Mesodermal cell (in vitro differentiated cells): ENCODE measurements around the gene RAP1A. TPM values are rescaled to one million over a fixed set of nuclear protein-coding genes. Genes with fewer than 3 reads are reported as not detected.

ENCODE experiments used
- H3K27ac ChIP-seq: 2 replicates; pipeline ENCODE4 v1.7.0; 2013; ENCODE audit warnings: mild to moderate bottlenecking, low read depth, low read length, moderate library complexity; ENCODE audit not compliant: severe bottlenecking
- H3K36me3 ChIP-seq: 2 replicates; pipeline ENCODE4 v1.7.1; 2013; ENCODE audit warnings: mild to moderate bottlenecking, low read length, moderate library complexity; ENCODE audit not compliant: control insufficient read depth, insufficient read depth
- H3K4me1 ChIP-seq: one replicate; pipeline ENCODE4 v1.7.1; 2013; ENCODE audit warnings: mild to moderate bottlenecking, low read length; ENCODE audit not compliant: insufficient read depth, control insufficient read depth, poor library complexity, severe bottlenecking
- H3K4me3 ChIP-seq: 2 replicates; pipeline ENCODE4 v1.7.0; 2013; ENCODE audit warnings: low read length, control low read depth, mild to moderate bottlenecking; ENCODE audit not compliant: insufficient read depth, poor library complexity, severe bottlenecking; ENCODE audit errors: extremely low read depth
- H3K9me3 ChIP-seq: 2 replicates; pipeline ENCODE4 v1.7.1; 2013; ENCODE audit warnings: mild to moderate bottlenecking, low read length, moderate library complexity; ENCODE audit not compliant: control insufficient read depth
- WGBS, 2 experiments: methylation state at CpG; one replicate each; pipeline ENCODE4 v1.1.5; 2013; ENCODE audit warnings: missing lambda C conversion rate in 2 of 2; ENCODE audit not compliant: insufficient coverage in 2 of 2; 5-methylcytosine and 5-hydroxymethylcytosine counted together
- polyA plus RNA-seq, 2 experiments: library from polyadenylated mRNA; stranded (reverse); fragments of 50-300 nt; gene quantifications; one replicate each; pipeline ENCODE4 v1.2.3, GENCODE V29; 2013

Gene RAP1A
- 47.0 TPM for polyA plus RNA-seq (2013, experiment 1 of 2)
- polyA plus RNA-seq (2013, experiment 2 of 2) = 54.6 TPM

DNA sequence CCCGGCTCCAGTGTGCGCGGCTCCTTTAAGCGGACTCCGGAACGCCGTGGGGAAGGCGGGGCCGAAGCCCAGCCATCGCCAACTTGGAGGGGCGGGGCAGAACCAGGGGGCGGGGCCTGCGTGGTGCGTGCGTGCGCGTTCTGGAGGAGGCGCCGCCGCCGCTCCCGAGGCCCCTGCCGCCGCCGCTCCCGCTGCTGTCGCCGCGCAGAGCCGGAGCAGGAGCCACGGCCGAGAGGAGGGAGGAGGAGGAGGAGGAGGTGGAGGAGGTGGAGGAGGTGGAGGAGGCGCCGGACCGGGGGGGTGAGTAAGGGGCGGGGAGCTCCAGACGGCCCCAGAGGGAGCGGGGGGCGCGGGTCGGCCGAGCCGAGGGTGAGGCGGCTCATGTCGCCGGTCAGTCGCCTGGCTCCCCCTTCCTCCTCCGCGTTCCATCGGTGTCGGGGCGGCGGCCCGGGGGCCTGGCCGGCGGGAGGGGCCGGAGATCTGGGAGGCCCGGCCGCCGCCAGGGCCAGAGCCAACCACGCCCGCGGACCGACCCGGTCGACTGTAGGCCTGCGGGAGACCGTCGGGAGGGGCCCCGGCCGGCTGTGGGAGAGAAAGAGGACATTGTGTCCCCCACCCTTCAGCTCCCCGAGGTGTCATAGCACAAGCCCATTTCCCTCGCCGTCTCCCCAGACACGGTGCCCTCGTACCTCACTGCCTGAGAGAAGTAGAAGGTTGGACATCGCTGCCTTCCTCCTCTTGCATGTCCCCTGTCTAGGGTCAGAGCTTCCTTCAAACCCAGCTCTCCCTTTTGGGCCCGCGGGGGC lies at the start of gene RAP1A:
Gene RAP1A, plus strand, starts transcription at position 155 of the 806 bp plus-strand sequence. CDS start 71,572 bp downstream, outside the sequence.
- Histone ChIP-seq H3K4me1 (peaks cover 12% of the 10 kb centered on the region), H3K9me3 (no peaks in the 10 kb centered on the region), H3K4me3 (peak within 1 kb of the TSS; percentile 76), H3K36me3 (peaks cover 8% of the 10 kb centered on the region), H3K27ac (peak within 1 kb of the TSS; percentile 82)
- whole genome bisulfite sequencing, 2 experiments = 0% methylated on average over 13 to 36 of the region's 79 CpGs

GRCh38 chr1:111569913-111570312 lies 49.7 kb upstream of the RAP1A start:
- Histone ChIP-seq H3K4me3 (no peak overlapping the region), H3K9me3 (no peaks in the 10 kb centered on the region), H3K27ac (no peak overlapping the region), H3K36me3 (no peaks in the 10 kb centered on the region), H3K4me1 (peaks cover 15% of the 10 kb centered on the region)
- 92 to 100% methylated on average over 3 of the region's 3 CpGs for WGBS, 2 experiments

GRCh38 chr1:111570781-111571181 lies 48.8 kb upstream of the RAP1A start:
- H3K4me1 ChIP-seq = peaks cover 15% of the 10 kb centered on the region
- WGBS, 2 experiments = 100% methylated on average over 1 to 2 of the region's 2 CpGs
- no peak overlapping the region for H3K4me3 ChIP-seq
- no peak overlapping the region for H3K27ac ChIP-seq
- H3K9me3 ChIP-seq = no peaks in the 10 kb centered on the region
- H3K36me3 ChIP-seq = no peaks in the 10 kb centered on the region

DNA sequence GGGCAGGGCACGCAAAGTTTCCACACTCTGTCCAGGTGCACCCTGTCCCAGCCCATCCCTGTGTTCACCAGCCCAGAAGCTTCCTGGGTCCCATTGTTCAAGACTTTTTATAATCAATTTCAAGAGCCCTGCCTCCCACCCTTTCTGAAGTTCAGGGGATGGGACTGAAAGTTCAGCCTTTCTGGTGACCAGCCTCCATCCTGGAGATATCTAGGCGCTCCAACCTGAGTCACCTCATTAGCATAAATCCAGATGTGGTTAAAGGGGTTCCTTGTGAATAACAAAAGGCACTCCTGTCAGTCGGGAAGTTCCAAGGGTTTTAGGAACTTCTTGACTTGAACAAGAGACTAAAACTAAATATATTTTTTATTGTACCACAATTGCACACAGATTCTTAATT lies 48.4 kb upstream of the RAP1A start:
- no peak overlapping the region for H3K4me3 ChIP-seq
- peaks cover 11% of the 10 kb centered on the region for H3K4me1 ChIP-seq
- H3K27ac ChIP-seq = no peak overlapping the region
- no peaks in the 10 kb centered on the region for H3K9me3 ChIP-seq
- WGBS, 2 experiments = 100% methylated on average over 1 of the region's 3 CpGs; no CpG with 5 or more reads in 1 of the 2 experiments
- H3K36me3 ChIP-seq = no peaks in the 10 kb centered on the region

- Histone ChIP-seq H3K4me3 (no peak overlapping the region), H3K9me3 (no peaks in the 10 kb centered on the region), H3K4me1 (peaks cover 11% of the 10 kb centered on the region), H3K27ac (no peak overlapping the region), H3K36me3 (no peaks in the 10 kb centered on the region)
- 55% methylated on average over 2 of the region's 2 CpGs; no CpG with 5 or more reads in 1 of the 2 experiments for WGBS, 2 experiments
Observed at GRCh38 chr1:111571987-111572386, 47.6 kb upstream of the RAP1A start.

- H3K36me3 ChIP-seq = no peaks in the 10 kb centered on the region
- 96% methylated on average over 5 of the region's 7 CpGs; no CpG with 5 or more reads in 1 of the 2 experiments for WGBS, 2 experiments
- no peak overlapping the region for H3K27ac ChIP-seq
- H3K4me1 ChIP-seq = peaks cover 3% of the 10 kb centered on the region
- H3K4me3 ChIP-seq = no peak overlapping the region
- no peaks in the 10 kb centered on the region for H3K9me3 ChIP-seq
Observed at GRCh38 chr1:111576547-111576946, 43.0 kb upstream of the RAP1A start.

- H3K27ac ChIP-seq = no peak overlapping the region
- 88 to 100% methylated on average over 1 of the region's 2 CpGs for WGBS, 2 experiments
- H3K4me1 ChIP-seq = no peaks in the 10 kb centered on the region
- H3K36me3 ChIP-seq = no peaks in the 10 kb centered on the region
- no peaks in the 10 kb centered on the region for H3K9me3 ChIP-seq
- H3K4me3 ChIP-seq = no peak overlapping the region
Observed at GRCh38 chr1:111577814-111578213, 41.8 kb upstream of the RAP1A start.

GRCh38 chr1:111581166-111581565 lies 38.4 kb upstream of the RAP1A start:
- Histone ChIP-seq H3K4me1 (no peaks in the 10 kb centered on the region), H3K27ac (no peak overlapping the region), H3K4me3 (no peak overlapping the region), H3K9me3 (no peaks in the 10 kb centered on the region), H3K36me3 (no peaks in the 10 kb centered on the region)
- 94 to 100% methylated on average over 2 of the region's 2 CpGs for WGBS, 2 experiments

DNA sequence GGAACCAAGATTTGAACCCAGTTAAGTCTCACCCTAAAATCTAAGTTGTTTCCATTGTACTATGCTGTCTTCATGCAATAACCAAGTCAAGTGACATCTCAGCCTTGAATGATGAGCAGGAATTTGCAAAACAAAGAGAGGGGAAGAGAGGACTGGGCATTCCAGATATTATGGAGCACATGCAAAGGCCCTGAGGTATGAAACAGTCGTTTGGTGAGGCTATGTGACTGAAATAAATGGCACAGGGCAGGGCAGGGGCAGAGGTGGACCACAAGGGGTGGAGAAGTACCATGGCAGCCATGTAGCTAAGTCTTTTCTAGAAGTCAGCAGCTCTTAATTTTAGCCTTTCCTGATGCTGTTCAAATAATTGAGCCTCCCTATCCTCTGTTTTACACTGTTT lies 37.6 kb upstream of the RAP1A start:
- H3K4me3 ChIP-seq = no peak overlapping the region
- H3K36me3 ChIP-seq = no peaks in the 10 kb centered on the region
- H3K4me1 ChIP-seq = no peaks in the 10 kb centered on the region
- WGBS, 2 experiments = 73 to 88% methylated on average over 1 of the region's 1 CpG
- no peaks in the 10 kb centered on the region for H3K9me3 ChIP-seq
- no peak overlapping the region for H3K27ac ChIP-seq

GRCh38 chr1:111582644-111583618 lies 36.7 kb upstream of the RAP1A start:
- Histone ChIP-seq H3K36me3 (no peaks in the 10 kb centered on the region), H3K4me3 (no peak overlapping the region), H3K4me1 (no peaks in the 10 kb centered on the region), H3K27ac (no peak overlapping the region), H3K9me3 (no peaks in the 10 kb centered on the region)
- WGBS, 2 experiments = 93 to 94% methylated on average over 3 to 4 of the region's 8 CpGs
